Endothelial cell of umbilical vein (primary cell): ENCODE measurements around the gene C1orf53.

ENCODE experiments used
- EZH2 ChIP-seq: IDR thresholded peaks from 2 replicates; pipeline ENCODE4 v1.6.1; 2012; ENCODE audit warnings: borderline replicate concordance, low read depth, mild to moderate bottlenecking, moderate library complexity, low read length, inconsistent platforms; ENCODE audit not compliant: severe bottlenecking
- GATA2 ChIP-seq: IDR thresholded peaks from 2 replicates; pipeline ENCODE4 v1.7.0; 2011; ENCODE audit warnings: low read depth, mild to moderate bottlenecking, moderate library complexity, mixed read lengths, low read length; ENCODE audit not compliant: insufficient read length, insufficient read depth
- MYC ChIP-seq: IDR thresholded peaks from one replicate; pipeline ENCODE4 v1.6.1; 2011; ENCODE audit warnings: mild to moderate bottlenecking, low read depth, low read length
- POLR2A ChIP-seq: IDR thresholded peaks from 2 replicates; pipeline ENCODE4 v1.6.1; 2012; ENCODE audit warnings: low read depth, mild to moderate bottlenecking, control low read depth, low read length
- TF ChIP-seq, protein P1 (sequence below), 2 donors: IDR thresholded peaks; 1 replicate in 1 of 2; 2 replicates in 1 of 2; pipeline ENCODE4 v1.5.1; 2011; ENCODE audit warnings: low read length in 2 of 2, mild to moderate bottlenecking in 2 of 2, moderate library complexity in 2 of 2, control low read depth in 1 of 2, inconsistent platforms in 1 of 2, low read depth in 1 of 2; ENCODE audit not compliant: insufficient read depth in 1 of 2; ENCODE audit errors: extremely low read depth in 1 of 2

DNA sequence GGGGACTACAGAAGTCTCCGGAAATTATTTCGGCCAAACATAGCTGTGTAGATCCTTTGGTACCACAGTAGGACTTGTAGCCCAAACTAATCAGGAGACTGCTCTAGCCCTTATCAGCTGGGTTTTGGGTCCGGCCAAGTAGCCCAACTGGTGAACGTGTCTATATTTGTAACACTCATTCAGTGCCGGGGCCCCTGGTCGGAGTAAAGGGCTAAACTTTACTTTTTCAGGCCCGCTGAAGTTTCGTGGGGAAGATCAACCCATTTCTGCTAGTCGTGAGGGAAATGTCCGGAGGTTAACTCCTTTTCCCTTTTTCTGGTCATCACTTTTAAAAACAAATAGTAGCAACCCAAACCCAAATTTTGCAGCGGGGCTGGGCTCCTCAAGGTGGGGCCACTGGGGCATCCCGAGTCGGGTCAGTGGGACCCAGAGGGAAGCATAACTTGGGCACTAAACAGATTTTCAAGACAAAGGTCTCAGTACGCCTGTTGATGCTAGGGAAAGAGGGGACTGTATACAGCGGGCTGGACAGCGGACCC lies 16.4 kb downstream of the C1orf53 start:
- TF ChIP-seq POLR2A, result no peak
- TF ChIP-seq, protein P1, sequence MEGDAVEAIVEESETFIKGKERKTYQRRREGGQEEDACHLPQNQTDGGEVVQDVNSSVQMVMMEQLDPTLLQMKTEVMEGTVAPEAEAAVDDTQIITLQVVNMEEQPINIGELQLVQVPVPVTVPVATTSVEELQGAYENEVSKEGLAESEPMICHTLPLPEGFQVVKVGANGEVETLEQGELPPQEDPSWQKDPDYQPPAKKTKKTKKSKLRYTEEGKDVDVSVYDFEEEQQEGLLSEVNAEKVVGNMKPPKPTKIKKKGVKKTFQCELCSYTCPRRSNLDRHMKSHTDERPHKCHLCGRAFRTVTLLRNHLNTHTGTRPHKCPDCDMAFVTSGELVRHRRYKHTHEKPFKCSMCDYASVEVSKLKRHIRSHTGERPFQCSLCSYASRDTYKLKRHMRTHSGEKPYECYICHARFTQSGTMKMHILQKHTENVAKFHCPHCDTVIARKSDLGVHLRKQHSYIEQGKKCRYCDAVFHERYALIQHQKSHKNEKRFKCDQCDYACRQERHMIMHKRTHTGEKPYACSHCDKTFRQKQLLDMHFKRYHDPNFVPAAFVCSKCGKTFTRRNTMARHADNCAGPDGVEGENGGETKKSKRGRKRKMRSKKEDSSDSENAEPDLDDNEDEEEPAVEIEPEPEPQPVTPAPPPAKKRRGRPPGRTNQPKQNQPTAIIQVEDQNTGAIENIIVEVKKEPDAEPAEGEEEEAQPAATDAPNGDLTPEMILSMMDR (IDR thresholded peaks at IDR 0.05; ENCODE audit: extremely low read depth in 1 of 2, insufficient read depth in 1 of 2, low read depth in 1 of 2, low read length in 2 of 2), result no peak
- no peak for TF ChIP-seq GATA2
- TF ChIP-seq EZH2, result no peak
- no peak for TF ChIP-seq MYC
